Lower leg skin (tissue), 4 donors: Measurements from ENCODE around the gene ICAM2. TPM values are rescaled to one million over a fixed set of nuclear protein-coding genes. Genes with fewer than 3 reads are reported as not detected.

Experiments used
- DNase-seq, 2 donors: peaks; one replicate each; pipeline ENCODE4 v3.0.0-alpha.2; 2019; ENCODE audit warnings: low spot score in 2 of 2
- H3K4me3 ChIP-seq: fragments of 200-600 bp; sonication (generic); 2 replicates; pipeline ENCODE4 v1.5.1; 2017; ENCODE audit warnings: mild to moderate bottlenecking, low read depth; ENCODE audit not compliant: poor library complexity, severe bottlenecking
- POLR2A ChIP-seq, 2 donors: fragments of 450-650 bp; IDR thresholded peaks; one replicate each; pipeline ENCODE4 v1.6.1; 2016 to 2017; ENCODE audit warnings: antibody characterized with exemption in 2 of 2, mild to moderate bottlenecking in 1 of 2, moderate library complexity in 1 of 2
- WGBS, 2 donors: methylation state at CpG; one replicate each; pipeline ENCODE4 v1.1.5; 2018; 5-methylcytosine and 5-hydroxymethylcytosine counted together
- intact Hi-C: fragments of 100-400 bp; cut with DNase I; formaldehyde crosslinking; loops from one replicate; pipeline ENCODE4 v1.15.0; 2023; ENCODE audit warnings: low total_unique reads
- total RNA-seq, 4 donors: library from RNA; depleted of rRNA; stranded (reverse); fragments of >200 nt; gene quantifications; one replicate each; pipeline ENCODE4 v1.1.0, GENCODE V29; 2016
- TF ChIP-seq, protein P1 (sequence below), 3 donors: fragments of 450-650 bp; IDR thresholded peaks; one replicate each; pipeline ENCODE4 v1.5.1; 2016; ENCODE audit warnings: antibody characterized with exemption in 3 of 3, mild to moderate bottlenecking in 3 of 3, moderate library complexity in 2 of 3

The ICAM2 gene
- total RNA-seq, 4 donors from 2014 or later, result 11.5 to 26.8 (median 19.9) TPM

DNA sequence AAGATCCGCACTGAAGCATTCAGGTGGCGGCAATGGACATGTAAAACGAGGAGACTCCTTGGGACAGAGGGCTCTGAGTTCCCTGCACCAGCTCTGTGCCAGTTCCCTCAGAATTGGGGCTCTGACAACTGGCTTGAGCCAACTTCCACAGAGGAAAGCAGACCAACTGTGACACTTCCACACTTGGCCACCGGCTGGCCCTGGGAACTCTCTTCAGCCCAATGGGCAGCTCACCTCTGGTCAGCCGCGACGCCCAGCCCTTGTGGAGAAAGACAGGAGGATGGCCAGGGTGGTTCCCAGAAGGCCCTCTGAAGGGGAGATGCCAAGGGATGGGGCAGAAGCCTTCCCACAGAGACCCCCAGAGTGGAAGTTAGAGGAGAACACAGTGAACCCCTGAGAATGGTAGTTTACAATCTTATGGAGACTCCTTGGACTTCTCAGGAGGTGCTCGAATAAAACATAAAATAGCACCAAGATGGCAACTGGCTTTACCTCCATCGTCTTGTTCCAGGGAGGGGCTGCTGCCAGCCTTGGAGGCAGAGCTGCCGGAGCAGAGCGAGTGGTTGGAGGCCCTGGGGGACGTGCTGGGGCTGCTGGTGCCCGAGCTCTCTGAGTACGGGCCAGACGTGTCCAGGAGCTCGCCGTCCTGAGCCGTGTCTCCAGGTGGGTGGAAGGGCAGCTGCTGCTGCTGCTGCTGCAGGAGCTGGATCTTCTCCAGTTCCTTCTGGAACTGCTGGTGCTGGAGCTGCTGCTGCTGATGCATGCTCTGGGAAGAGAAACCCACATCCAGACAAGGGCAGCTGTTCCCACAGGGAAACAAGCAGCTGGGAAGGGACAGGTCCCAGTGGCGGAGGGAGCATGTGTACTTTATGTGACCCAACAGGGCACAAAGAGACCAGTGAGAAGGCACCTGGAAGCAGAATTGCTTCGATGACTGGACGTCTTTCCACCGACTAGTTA lies 35.0 kb upstream of the ICAM2 start:
- 93 to 94% methylated on average over 22 of the region's 22 CpGs for WGBS, 2 donors
- intact Hi-C loops, result no loop called here
- no peak overlapping the region for H3K4me3 ChIP-seq
- TF ChIP-seq, protein P1, sequence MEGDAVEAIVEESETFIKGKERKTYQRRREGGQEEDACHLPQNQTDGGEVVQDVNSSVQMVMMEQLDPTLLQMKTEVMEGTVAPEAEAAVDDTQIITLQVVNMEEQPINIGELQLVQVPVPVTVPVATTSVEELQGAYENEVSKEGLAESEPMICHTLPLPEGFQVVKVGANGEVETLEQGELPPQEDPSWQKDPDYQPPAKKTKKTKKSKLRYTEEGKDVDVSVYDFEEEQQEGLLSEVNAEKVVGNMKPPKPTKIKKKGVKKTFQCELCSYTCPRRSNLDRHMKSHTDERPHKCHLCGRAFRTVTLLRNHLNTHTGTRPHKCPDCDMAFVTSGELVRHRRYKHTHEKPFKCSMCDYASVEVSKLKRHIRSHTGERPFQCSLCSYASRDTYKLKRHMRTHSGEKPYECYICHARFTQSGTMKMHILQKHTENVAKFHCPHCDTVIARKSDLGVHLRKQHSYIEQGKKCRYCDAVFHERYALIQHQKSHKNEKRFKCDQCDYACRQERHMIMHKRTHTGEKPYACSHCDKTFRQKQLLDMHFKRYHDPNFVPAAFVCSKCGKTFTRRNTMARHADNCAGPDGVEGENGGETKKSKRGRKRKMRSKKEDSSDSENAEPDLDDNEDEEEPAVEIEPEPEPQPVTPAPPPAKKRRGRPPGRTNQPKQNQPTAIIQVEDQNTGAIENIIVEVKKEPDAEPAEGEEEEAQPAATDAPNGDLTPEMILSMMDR (IDR thresholded peaks at IDR 0.05), result no peak
- no peak for TF ChIP-seq POLR2A (IDR thresholded peaks at IDR 0.05)
- no peak for DNase-seq

DNA sequence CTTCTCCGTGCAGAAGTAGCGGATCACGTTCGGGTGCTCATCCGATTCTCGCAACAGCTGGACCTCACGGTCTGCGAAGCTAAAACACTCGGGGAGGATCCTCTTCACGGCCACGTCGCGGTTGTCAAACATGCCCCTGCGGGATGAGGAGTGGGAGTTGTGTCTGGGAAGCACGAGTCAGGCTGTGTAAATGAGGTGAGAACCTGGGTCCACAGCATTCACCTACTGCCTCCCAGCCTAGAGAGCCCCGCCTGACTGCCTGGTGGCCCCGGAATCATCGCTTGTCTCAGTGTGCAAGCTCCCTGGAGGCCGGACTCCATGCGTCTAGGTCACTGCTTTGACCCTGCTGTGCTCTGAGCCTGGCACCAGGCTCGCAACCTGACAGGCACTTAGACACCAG lies 33.9 kb upstream of the ICAM2 start:
- intact Hi-C loops, result no loop called here
- 96% methylated on average over 19 to 21 of the region's 21 CpGs for WGBS, 2 donors

DNA sequence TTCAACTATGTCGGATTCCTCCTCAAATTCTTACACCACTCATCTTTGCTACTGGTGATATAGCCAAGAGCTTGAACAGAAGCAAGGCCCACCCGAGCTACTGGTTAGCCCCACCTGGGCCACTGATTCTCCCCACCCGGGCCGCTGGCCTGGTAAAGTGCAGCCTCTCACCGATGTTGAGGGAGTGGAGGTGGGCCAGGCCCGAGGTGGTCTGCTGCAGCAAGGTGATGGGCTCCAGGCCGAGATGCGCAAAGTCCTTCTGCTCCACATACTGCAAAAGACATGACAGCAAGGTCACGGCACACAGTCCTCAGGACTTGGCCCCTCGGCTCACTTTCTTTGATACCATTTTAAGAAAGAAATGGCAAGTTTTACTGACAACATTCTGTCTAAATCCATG lies 32.7 kb upstream of the ICAM2 start:
- TF ChIP-seq POLR2A (IDR thresholded peaks at IDR 0.05), result no peak
- TF ChIP-seq, protein P1 (IDR thresholded peaks at IDR 0.05), result no peak
- 93 to 95% methylated on average over 10 of the region's 10 CpGs for WGBS, 2 donors
- DNase-seq, result no peak
- no peak overlapping the region for H3K4me3 ChIP-seq
- intact Hi-C loops, result no loop called here

More for the DNA sequence above, 33.9 kb upstream of the ICAM2 start:
- no peak overlapping the region for H3K4me3 ChIP-seq
- no peak for DNase-seq
- no peak for TF ChIP-seq POLR2A (IDR thresholded peaks at IDR 0.05)
- TF ChIP-seq, protein P1 (IDR thresholded peaks at IDR 0.05), result no peak

DNA sequence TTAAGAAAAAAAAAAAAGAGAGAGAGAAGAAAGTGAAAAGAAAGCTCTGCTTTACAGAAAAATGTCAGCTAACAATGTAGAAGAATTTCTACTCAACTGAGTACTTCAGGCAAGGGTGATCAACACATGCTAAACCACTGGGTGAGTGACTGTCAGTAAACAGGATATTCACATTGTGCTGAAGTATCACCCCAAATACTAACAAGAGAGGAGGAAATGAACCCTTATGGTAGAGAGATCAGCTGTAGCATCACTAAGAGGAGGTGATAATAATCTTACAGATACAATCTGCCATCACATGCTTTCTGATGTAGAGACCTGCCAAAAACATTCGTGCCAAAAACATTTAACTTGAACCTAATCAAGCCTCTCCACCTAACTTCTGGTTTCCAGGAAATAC lies 30.7 kb upstream of the ICAM2 start:
- H3K4me3 ChIP-seq, result no peak overlapping the region
- intact Hi-C loops, result no loop called here
- WGBS, 2 donors, result 29 to 39% methylated on average over 1 of the region's 1 CpG
- DNase-seq, result no peak
- TF ChIP-seq, protein P1 (IDR thresholded peaks at IDR 0.05), result no peak
- TF ChIP-seq POLR2A (IDR thresholded peaks at IDR 0.05), result no peak

DNA sequence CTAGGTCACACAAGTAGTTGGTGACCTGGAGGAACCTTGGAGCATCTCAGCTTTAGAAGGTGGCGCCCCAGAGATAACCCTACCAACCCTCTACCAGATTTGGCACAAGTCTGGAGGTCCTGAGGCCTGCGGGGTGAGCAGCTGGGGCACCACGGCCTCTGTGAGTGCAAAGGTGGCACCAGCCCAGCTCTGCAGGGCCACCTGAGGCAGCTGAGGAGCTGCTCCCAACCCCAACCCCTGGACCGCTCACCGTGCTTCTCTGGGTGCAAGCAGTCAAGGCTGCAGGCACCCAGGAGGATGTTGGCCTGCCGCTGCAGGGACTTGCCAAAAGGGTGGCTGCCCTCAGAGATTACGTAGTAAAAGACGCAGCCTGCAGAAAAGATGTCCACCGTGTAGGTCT lies 28.4 kb upstream of the ICAM2 start:
- DNase-seq, result no peak
- H3K4me3 ChIP-seq, result no peak overlapping the region
- intact Hi-C loops, result no loop called here
- TF ChIP-seq, protein P1 (IDR thresholded peaks at IDR 0.05), result no peak
- TF ChIP-seq POLR2A (IDR thresholded peaks at IDR 0.05), result no peak
- 91 to 94% methylated on average over 9 of the region's 9 CpGs for WGBS, 2 donors
